Esophagus muscularis mucosa (tissue), 4 donors: ENCODE data around the gene STXBP6.

Experiments used
- EP300 ChIP-seq: sonication (generic); formaldehyde crosslinking; IDR thresholded peaks from one replicate; pipeline ENCODE4 v1.6.1; 2017; ENCODE audit warnings: antibody characterized with exemption
- POLR2A ChIP-seq: fragments of 450-650 bp; IDR thresholded peaks from one replicate; pipeline ENCODE4 v1.6.1; 2017; ENCODE audit warnings: antibody characterized with exemption, moderate library complexity, mild to moderate bottlenecking, low read depth
- POLR2AphosphoS5 ChIP-seq, 2 donors: sonication (generic); formaldehyde crosslinking; IDR thresholded peaks; one replicate each; pipeline ENCODE4 v1.6.1; 2017; ENCODE audit warnings: antibody characterized with exemption in 2 of 2
- TF ChIP-seq, protein P1 (sequence below), 3 experiments: fragments of 200-600 bp in 2 of 3; fragments of 450-650 bp in 1 of 3; sonication (generic) in 2 of 3; IDR thresholded peaks; one replicate each; pipeline ENCODE4 v1.5.1; 2017 to 2019; ENCODE audit warnings: antibody characterized with exemption in 3 of 3, mild to moderate bottlenecking in 2 of 3, moderate library complexity in 1 of 3

DNA sequence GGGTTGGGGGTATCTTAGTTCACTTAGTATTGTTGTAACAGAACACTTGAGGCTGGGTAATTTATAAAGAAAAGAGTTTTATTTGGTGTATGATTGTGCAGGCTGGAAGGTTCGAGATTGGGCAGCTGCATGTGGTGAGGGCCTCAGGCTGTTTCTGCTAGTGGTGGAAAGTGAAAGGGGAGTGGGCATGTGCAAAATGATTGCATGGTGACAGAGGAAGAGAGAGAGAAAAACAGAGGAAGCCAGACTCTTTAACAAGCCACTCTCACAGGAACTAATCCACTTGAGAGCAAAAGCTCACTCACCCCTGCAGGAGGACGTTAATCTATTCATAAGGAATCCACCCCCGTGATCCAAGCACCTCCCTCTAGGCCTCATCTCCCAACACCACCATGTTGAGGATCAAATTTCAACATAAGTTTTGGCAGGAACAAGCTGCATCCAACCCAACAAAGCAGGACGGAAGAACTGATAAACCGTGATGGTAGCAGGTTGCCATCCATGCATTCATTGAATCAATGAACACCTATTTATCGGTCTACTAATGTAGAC, 251.0 kb downstream of the STXBP6 start:
- TF ChIP-seq POLR2A (no peak), POLR2AphosphoS5 (IDR thresholded peaks at IDR 0.05) (no peak), EP300 (no peak)
- TF ChIP-seq, protein P1, sequence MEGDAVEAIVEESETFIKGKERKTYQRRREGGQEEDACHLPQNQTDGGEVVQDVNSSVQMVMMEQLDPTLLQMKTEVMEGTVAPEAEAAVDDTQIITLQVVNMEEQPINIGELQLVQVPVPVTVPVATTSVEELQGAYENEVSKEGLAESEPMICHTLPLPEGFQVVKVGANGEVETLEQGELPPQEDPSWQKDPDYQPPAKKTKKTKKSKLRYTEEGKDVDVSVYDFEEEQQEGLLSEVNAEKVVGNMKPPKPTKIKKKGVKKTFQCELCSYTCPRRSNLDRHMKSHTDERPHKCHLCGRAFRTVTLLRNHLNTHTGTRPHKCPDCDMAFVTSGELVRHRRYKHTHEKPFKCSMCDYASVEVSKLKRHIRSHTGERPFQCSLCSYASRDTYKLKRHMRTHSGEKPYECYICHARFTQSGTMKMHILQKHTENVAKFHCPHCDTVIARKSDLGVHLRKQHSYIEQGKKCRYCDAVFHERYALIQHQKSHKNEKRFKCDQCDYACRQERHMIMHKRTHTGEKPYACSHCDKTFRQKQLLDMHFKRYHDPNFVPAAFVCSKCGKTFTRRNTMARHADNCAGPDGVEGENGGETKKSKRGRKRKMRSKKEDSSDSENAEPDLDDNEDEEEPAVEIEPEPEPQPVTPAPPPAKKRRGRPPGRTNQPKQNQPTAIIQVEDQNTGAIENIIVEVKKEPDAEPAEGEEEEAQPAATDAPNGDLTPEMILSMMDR (IDR thresholded peaks at IDR 0.05), result no peak
